OCI-LY7 (cell line): ENCODE results near the gene GNAI2. TPM values are rescaled to one million over a fixed set of nuclear protein-coding genes. Genes with fewer than 3 reads are reported as not detected.

ENCODE experiments used
- BruUV-seq: library from RNA; stranded (reverse); fragments of 400-500 nt; replicated peaks from 2 replicates; lab custom pipeline; 2021; lab: Mats Ljungman, UMichigan
- CTCF ChIA-PET: fragments of 300-600 bp; sonication (Branson Sonifier 250); formaldehyde crosslinking; loops from one replicate; lab custom pipeline; 2022; ENCODE audit warnings: antibody characterized with exemption; ENCODE audit not compliant: unreplicated experiment; lab: Charles Lee
- POLR2A ChIA-PET: fragments of 300-600 bp; sonication (Branson Sonifier 250); formaldehyde crosslinking; loops from one replicate; lab custom pipeline; 2022; ENCODE audit warnings: antibody characterized with exemption; lab: Charles Lee
- DNase-seq: peaks from one replicate; pipeline ENCODE4 v3.0.0-alpha.2; 2015; ENCODE audit warnings: low spot score
- H2AFZ ChIP-seq: fragments of 200-600 bp; sonication (generic), shearing (Covaris generic); 2 replicates; pipeline ENCODE4 v1.6.1; 2014; ENCODE audit warnings: mild to moderate bottlenecking, antibody characterized with exemption, low read length, moderate library complexity
- H3K27ac ChIP-seq: fragments of 200-600 bp; sonication (generic); 2 replicates; pipeline ENCODE4 v1.5.1; 2014; ENCODE audit warnings: mixed run types, low read depth, mild to moderate bottlenecking, moderate library complexity, low read length, inconsistent platforms; ENCODE audit not compliant: poor library complexity, severe bottlenecking
- H3K36me3 ChIP-seq: fragments of 200-600 bp; sonication (generic); 2 replicates; pipeline ENCODE4 v1.6.1; 2014; ENCODE audit warnings: mild to moderate bottlenecking, antibody characterized with exemption, low read length, moderate library complexity, mixed read lengths; ENCODE audit not compliant: insufficient read depth
- H3K4me1 ChIP-seq: fragments of 200-600 bp; sonication (generic); 2 replicates; pipeline ENCODE4 v1.5.1; 2014; ENCODE audit warnings: mild to moderate bottlenecking, low read length; ENCODE audit not compliant: insufficient read depth, poor library complexity, severe bottlenecking
- H3K4me2 ChIP-seq: fragments of 200-600 bp; sonication (generic); 2 replicates; pipeline ENCODE4 v1.6.1; 2014; ENCODE audit warnings: mild to moderate bottlenecking, low read length
- H3K4me3 ChIP-seq: fragments of 200-600 bp; sonication (generic); 2 replicates; pipeline ENCODE4 v1.5.1; 2014; ENCODE audit warnings: mild to moderate bottlenecking, low read depth, low read length; ENCODE audit not compliant: poor library complexity, severe bottlenecking
- H3K79me2 ChIP-seq: fragments of 200-600 bp; sonication (generic); 2 replicates; pipeline ENCODE4 v1.6.1; 2016; ENCODE audit warnings: low read depth, mild to moderate bottlenecking, low read length, moderate library complexity, mixed read lengths; ENCODE audit not compliant: insufficient read depth
- H3K9me2 ChIP-seq: fragments of 200-600 bp; sonication (generic); 2 replicates; pipeline ENCODE4 v1.6.1; 2016; ENCODE audit warnings: mild to moderate bottlenecking, low read length, mixed read lengths; ENCODE audit not compliant: insufficient read depth
- H3K9me3 ChIP-seq: fragments of 200-600 bp; sonication (generic); 2 replicates; pipeline ENCODE4 v1.6.1; 2014; ENCODE audit warnings: mild to moderate bottlenecking, mixed run types, low read length, mixed read lengths
- H4K20me1 ChIP-seq: fragments of 200-600 bp; sonication (generic); 2 replicates; pipeline ENCODE4 v1.6.1; 2014; ENCODE audit warnings: mild to moderate bottlenecking, antibody characterized with exemption, low read length, moderate library complexity, mixed read lengths; ENCODE audit not compliant: insufficient read depth
- EZH2phosphoT487 ChIP-seq: fragments of 200-600 bp; sonication (generic); IDR thresholded peaks from 2 replicates; pipeline ENCODE4 v1.6.1; 2018; ENCODE audit warnings: low read depth, borderline replicate concordance, mild to moderate bottlenecking, mixed run types, antibody characterized with exemption, low read length, moderate library complexity, mixed read lengths
- intact Hi-C: fragments of 100-400 bp; cut with micrococcal nuclease; formaldehyde crosslinking; loops from one replicate; pipeline ENCODE4 v1.10.0; 2022; ENCODE audit not compliant: unreplicated experiment
- total RNA-seq, 2 experiments: library from RNA; depleted of rRNA in 1 of 2; stranded (reverse); fragments of >200 nt in 1 of 2; shearing (Covaris generic) in 1 of 2; gene quantifications; 2 replicates each; pipeline ENCODE4 v1.2.3, GENCODE V29; 2014 to 2022
- TF ChIP-seq, protein P1 (sequence below): fragments of 200-600 bp; sonication (generic); conservative IDR thresholded peaks from 2 replicates; pipeline ENCODE4 v1.5.1; 2014; ENCODE audit warnings: mild to moderate bottlenecking, antibody characterized with exemption, low read length, moderate library complexity, mixed read lengths

The GNAI2 gene
- total RNA-seq, 2 experiments from 2014 or later: 190 to 256 TPM

- Histone ChIP-seq H4K20me1 (no peaks in the 10 kb centered on the region), H2AFZ (no peak overlapping the region), H3K36me3 (no peaks in the 10 kb centered on the region), H3K79me2 (no peaks in the 10 kb centered on the region), H3K4me3 (no peak overlapping the region), H3K4me1 (no peaks in the 10 kb centered on the region), H3K27ac (no peak overlapping the region), H3K9me3 (no peaks in the 10 kb centered on the region), H3K9me2 (no peaks in the 10 kb centered on the region), H3K4me2 (no peak overlapping the region)
- TF ChIP-seq, protein P1, sequence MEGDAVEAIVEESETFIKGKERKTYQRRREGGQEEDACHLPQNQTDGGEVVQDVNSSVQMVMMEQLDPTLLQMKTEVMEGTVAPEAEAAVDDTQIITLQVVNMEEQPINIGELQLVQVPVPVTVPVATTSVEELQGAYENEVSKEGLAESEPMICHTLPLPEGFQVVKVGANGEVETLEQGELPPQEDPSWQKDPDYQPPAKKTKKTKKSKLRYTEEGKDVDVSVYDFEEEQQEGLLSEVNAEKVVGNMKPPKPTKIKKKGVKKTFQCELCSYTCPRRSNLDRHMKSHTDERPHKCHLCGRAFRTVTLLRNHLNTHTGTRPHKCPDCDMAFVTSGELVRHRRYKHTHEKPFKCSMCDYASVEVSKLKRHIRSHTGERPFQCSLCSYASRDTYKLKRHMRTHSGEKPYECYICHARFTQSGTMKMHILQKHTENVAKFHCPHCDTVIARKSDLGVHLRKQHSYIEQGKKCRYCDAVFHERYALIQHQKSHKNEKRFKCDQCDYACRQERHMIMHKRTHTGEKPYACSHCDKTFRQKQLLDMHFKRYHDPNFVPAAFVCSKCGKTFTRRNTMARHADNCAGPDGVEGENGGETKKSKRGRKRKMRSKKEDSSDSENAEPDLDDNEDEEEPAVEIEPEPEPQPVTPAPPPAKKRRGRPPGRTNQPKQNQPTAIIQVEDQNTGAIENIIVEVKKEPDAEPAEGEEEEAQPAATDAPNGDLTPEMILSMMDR: no peak
- no peak for TF ChIP-seq EZH2phosphoT487
- DNase-seq: no peak
- POLR2A ChIA-PET: no interaction called here
- intact Hi-C loops: no loop called here
- CTCF ChIA-PET: no interaction called here
- no TSS peak for BruUV-seq
Observed at GRCh38 chr3:50266836-50267235, 30.8 kb downstream of the GNAI2 start.

- H3K4me3 ChIP-seq: no peak overlapping the region
- H3K4me1 ChIP-seq: no peaks in the 10 kb centered on the region
- no peaks in the 10 kb centered on the region for H3K9me3 ChIP-seq
- no peak overlapping the region for H3K4me2 ChIP-seq
- H2AFZ ChIP-seq: no peak overlapping the region
- H4K20me1 ChIP-seq: no peaks in the 10 kb centered on the region
- TF ChIP-seq, protein P1: no peak
- no peak for TF ChIP-seq EZH2phosphoT487
- H3K79me2 ChIP-seq: no peaks in the 10 kb centered on the region
- H3K36me3 ChIP-seq: no peaks in the 10 kb centered on the region
- no TSS peak for BruUV-seq
- no peak overlapping the region for H3K27ac ChIP-seq
- CTCF ChIA-PET: no interaction called here
- no peak for DNase-seq
- POLR2A ChIA-PET: no interaction called here
- intact Hi-C loops: no loop called here
- H3K9me2 ChIP-seq: no peaks in the 10 kb centered on the region
Observed at GRCh38 chr3:50267280-50267913, 31.4 kb downstream of the GNAI2 start.

- no peaks in the 10 kb centered on the region for H4K20me1 ChIP-seq
- no peak overlapping the region for H3K4me2 ChIP-seq
- no peaks in the 10 kb centered on the region for H3K79me2 ChIP-seq
- no peak overlapping the region for H3K4me3 ChIP-seq
- no peak overlapping the region for H2AFZ ChIP-seq
- H3K27ac ChIP-seq: no peak overlapping the region
- no peak for DNase-seq
- H3K9me2 ChIP-seq: no peaks in the 10 kb centered on the region
- intact Hi-C loops: no loop called here
- no peaks in the 10 kb centered on the region for H3K9me3 ChIP-seq
- CTCF ChIA-PET: no interaction called here
- H3K36me3 ChIP-seq: no peaks in the 10 kb centered on the region
- POLR2A ChIA-PET: no interaction called here
- peaks cover 4% of the 10 kb centered on the region for H3K4me1 ChIP-seq
- no peak for TF ChIP-seq EZH2phosphoT487
- TF ChIP-seq, protein P1: no peak
- BruUV-seq: no TSS peak
Observed at GRCh38 chr3:50268276-50268675, 32.3 kb downstream of the GNAI2 start.
